Activated CD8-positive, alpha-beta memory T cell treated with anti-CD3 and anti-CD28 coated beads for 36 hours (primary cell): ENCODE data around the gene LDLRAP1. TPM values are rescaled to one million over a fixed set of nuclear protein-coding genes. Genes with fewer than 3 reads are reported as not detected.

Experiments used
- CTCF ChIA-PET: fragments of 350-600 bp; sonication (Branson Sonifier 250); formaldehyde crosslinking; loops from one replicate; lab custom pipeline; 2021; ENCODE audit warnings: antibody characterized with exemption; lab: Charles Lee
- POLR2A ChIA-PET: fragments of 350-600 bp; sonication (Branson Sonifier 250); formaldehyde crosslinking; loops from one replicate; lab custom pipeline; 2021; ENCODE audit warnings: antibody characterized with exemption; lab: Charles Lee
- total RNA-seq, 2 experiments: library from RNA; stranded (reverse); gene quantifications; one replicate each; pipeline ENCODE4 v1.2.3, GENCODE V29; 2021

Gene LDLRAP1
- total RNA-seq, 2 experiments from 2014 or later: 5.5 to 5.7 TPM

DNA sequence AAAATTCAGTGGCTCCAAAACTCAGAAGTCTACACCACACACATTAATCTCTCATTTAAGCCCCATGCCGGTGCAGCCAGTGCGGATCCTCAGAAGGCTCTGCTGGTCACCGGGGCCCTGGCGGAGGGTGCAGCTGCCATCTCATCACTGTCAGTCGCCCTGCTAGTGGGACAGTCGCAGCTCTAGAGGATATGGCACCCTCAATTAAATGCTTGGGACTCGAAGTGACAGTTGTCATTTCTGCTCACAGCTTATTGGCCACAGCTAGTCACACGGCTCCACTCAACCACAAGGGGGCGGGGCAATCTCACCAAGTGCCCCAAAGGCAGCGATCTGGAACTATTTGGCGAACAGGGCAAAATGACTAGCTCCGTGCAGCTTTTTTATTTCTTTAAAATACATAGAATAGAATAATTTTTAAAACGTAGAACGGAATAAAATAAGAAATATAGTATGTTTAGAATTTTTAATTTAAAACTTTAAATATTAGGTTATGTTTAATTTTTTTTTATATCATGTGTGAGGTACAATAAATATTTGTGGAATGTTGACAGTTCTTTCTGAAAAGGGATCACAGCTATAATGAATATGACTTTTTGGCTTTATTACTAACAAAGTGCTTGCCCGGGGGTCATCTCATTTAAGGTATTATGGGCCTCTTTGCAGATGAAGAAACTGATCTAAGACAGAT is 65.2 kb downstream of the LDLRAP1 start:
- ChIA-PET CTCF (interaction anchor here (0.6 to 2.6 kb wide), 5 partner anchors 88 to 608 kb away, joined by 3 to 11 read pairs (median 5); no protein-coding TSS in a partner anchor), POLR2A (interaction anchor here (0.8 kb wide), 1 partner anchor 213 kb away, joined by 6 read pairs; no protein-coding TSS in a partner anchor)

DNA sequence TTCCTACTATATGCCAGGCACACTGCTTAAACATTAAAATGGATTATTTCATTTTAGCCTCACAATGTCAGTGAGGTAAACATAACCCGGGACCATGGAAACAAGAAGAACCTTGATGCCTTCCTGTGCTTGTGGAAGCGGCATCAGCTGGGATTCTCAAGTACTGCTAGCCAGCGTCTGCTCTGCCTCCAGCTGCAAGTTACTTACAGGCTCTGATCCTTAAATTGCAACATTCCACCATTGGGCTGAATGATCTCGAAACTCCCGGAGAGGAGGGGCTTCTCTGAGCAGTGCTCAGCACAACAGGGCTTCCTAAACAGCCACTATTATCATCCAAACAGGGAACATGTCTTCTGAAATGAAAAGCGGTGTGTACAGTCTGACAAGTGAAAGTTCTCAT is 66.5 kb downstream of the LDLRAP1 start:
- ChIA-PET POLR2A (no interaction called here), CTCF (interaction anchor here (0.6 to 2.6 kb wide), 4 partner anchors 18 to 200 kb away, joined by 4 to 11 read pairs (median 6); no protein-coding TSS in a partner anchor)

DNA sequence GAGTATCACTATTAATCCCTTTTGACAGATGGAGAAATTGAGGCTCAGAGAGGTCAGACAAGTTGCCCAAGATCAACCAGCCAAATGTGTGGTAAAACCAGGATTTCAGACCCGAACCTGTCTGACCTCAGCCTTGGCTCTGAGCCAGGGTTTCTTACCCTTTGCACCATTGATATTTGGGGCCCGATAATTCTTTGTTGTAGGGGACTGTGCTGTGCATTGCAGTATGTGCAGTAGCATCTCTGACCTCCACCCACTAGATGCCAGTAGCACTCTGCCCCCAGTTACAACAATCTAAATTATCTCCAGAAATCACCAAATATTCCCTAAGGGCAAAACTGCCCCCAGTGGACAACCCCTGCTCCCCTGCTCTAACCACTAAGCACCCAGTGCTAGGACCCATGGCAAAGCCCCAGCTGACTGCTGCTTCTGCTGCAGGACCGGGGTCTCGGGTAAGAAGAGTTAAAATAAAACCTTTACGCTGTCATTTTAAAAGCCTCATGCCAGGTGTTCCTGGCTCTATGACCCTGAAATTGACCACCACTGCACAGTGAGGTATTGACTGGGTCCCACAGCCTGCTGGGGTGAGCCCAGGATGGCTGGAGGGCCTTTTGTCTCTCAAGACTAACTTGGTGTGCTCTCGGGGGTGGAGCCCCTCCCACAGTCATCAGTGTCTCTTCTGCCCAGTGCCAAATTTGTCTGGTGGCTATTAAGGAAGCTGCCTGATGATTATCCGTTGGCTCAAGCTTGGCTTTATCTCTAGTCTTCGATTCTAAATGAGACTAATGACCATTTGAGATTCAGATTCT is 67.6 kb downstream of the LDLRAP1 start:
- ChIA-PET CTCF (interaction anchor here (0.6 to 1.4 kb wide), 4 partner anchors 17 to 200 kb away, joined by 3 to 5 read pairs (median 4); no protein-coding TSS in a partner anchor), POLR2A (no interaction called here)

DNA sequence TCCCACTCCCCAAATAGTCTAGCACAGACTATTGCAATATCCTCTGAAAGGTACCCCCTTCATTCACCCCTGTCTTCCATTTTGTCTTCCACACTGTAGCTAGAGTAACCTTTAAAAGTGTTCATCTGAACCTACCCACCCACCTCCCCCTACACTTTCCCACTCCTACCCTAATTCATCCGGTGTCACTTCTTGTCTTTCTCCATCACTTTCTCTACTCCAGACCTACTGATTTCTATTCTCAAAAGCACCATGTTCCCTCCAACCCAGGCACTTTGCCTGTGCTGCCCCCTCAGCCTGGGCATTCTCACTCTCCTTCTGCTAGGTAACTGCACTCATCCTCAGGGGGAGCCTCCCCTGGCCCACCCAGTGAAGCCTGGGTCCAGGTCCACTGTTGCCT is 68.4 kb downstream of the LDLRAP1 start:
- CTCF ChIA-PET: interaction anchor here (0.7 to 1.4 kb wide), 2 partner anchors 187 to 199 kb away, joined by 3 read pairs; no protein-coding TSS in a partner anchor
- POLR2A ChIA-PET: no interaction called here

DNA sequence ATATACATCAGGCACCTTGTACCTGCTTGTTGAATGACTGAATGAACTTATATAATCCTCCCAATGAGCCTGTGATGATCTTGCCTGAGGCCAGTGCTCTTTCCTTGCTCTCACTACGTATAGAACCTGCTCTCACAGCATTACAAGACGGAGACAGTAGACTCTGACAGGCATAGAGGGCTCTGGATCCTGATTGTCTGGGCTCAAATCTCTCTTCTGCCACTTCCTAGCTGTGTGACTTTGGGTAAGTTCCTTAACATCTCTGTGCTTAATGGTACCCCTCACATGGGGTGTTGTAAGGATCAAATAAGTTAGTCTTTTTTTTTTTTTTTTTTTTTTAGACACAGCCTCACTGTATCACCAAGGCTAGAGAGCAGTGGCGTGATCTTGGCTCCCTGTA is 69.0 kb downstream of the LDLRAP1 start:
- CTCF ChIA-PET: interaction anchor here (1.4 kb wide), 1 partner anchor 186 kb away, joined by 3 read pairs; no protein-coding TSS in a partner anchor
- POLR2A ChIA-PET: no interaction called here

DNA sequence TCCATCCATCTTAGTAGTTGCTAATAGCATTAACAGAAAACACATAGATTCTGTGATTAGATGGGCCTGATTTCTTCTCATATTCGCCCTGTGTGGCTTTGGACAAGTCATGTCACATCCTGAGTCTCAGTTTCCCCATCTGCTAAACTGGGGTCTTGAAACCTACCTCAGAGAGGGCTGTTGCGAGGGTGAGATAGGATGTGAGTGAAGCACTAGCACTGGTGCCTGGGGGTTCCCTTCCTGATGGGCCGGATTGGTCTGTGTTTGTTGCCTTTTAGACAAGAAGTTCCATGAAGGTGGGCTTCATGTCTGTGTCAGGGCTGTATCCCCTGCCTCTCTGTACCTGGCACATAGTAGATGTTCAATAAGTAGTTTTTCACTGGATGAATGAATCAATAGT is 69.7 kb downstream of the LDLRAP1 start:
- CTCF ChIA-PET: no interaction called here
- POLR2A ChIA-PET: no interaction called here

DNA sequence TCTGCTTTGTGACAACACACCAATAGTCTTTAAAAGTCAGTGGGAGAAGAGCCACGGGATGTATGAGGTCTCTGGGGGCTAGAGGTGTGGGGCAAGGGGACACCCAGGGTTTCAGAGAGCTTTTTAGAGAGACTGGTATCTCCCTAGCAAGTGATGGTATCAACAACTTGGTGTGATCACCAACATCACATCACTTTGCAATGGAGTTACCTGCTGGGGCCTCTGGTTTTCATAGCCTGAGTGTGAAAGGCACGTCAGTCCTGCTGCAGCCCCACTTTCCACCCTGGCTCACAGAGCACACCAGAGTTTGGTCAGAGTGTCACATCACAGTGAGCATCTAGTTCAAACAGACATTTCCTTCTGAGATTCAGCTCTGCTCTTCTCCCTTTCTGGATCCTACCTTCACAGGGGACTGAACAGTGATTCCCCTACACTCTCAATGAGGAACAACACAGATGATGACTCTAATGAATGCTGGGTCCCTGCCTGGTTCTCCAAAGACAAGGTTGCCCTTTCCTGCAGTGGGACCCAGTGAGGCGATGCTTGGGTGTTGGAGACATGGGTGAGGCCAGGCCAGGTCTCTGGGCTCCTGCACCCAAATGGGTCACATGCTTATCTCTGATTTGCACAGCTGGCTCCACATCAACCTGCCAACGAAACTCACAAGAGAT is 71.2 kb downstream of the LDLRAP1 start:
- CTCF ChIA-PET: no interaction called here
- POLR2A ChIA-PET: no interaction called here

DNA sequence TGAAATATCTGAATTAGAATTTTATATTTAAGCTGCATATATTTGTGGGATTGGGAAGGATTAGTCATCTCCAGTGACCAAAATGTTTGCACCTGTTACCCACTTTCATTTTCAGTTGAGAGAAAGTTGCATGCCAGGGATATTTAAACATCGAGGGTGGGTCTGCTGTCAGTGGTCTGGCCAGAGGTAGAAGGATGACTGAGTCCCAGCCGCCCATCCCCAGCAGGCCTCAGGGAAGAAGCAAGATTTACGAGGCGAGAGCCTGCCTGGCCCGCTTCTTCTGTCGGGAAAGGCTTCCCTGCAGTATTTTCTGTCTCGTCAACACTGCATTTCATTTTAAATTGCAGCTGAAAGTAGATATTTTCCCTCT is 71.8 kb downstream of the LDLRAP1 start:
- ChIA-PET POLR2A (no interaction called here), CTCF (no interaction called here)

DNA sequence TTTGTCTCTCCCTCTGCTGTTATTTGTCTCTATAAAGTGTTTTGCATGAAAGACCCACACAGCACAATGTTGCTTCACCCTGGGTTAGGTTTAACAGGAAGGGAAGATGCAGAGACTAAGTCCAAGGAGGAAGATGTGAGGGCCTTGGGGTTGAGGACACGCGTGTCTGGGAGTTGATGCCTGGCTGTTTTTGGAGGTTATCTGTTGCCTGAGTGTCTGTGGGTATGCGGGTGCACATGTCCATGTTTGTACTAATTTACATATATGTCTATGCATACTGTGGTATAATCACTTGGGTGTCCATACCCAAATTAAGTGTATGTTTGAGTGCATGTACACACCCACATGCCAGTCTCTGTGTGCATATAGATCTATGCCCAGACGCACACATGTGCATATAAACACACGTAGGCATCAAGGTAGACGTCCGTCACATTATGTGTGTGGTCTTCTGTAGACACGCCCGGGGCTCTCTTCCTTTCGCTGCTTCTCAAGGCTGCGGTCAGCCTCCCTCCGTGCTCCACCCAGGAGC is 72.2 kb downstream of the LDLRAP1 start:
- ChIA-PET CTCF (interaction anchor here (1.7 kb wide), 1 partner anchor 61 kb away, joined by 5 read pairs; no protein-coding TSS in a partner anchor), POLR2A (no interaction called here)

DNA sequence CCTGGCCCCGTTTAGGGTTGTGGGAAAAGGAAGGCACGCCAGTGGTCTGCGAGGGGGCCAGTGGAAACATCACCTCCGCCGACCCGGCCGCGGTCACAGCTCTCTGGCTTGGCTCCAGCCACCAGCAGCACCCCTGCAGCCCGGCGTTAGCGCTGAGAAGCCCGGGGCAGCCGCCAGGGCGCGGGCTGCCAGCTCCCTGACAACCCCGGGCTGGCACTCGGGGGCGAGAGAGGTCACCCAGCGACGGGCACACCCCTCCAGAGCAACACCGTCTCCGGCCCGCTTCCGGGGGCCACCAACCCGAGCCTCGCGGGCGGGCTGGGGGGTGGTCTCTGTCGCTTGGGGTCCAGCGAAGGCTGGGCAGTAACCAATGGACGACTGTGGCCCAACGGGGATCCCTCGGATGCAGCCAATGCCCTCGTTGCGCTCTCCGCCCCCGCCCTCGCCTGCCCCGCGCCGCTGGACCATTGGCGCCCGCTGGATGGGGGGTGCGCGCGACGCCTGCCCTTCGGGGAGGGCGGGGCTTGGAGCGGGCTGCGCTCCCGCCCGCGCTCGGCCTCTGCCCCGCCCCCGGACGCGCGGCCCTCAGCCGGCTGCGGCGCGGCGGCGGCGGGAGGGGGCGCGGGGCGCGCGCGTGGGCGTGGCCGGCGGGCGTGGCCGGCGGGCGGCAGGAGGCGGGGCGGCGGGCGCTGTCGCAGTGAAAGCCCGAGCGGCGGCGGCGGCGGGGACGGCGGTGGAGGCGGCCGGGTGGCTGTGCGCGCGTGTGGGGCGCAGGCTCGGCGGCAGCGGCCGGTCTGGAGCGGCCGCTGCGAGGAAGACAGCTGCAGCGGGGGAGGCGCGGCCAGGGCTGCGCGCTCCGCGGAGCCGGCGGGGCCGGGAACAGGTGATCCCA is 72.9 kb downstream of the LDLRAP1 start, which contains the start of gene MAN1C1:
MAN1C1 (plus strand) TSS at position 697 of the 892 bp plus-strand sequence. CDS start 1,007 bp downstream, outside the sequence.
- ChIA-PET CTCF (interaction anchor here (0.7 to 1.7 kb wide), 2 partner anchors 49 to 60 kb away, joined by 3 to 5 read pairs; no protein-coding TSS in a partner anchor), POLR2A (interaction anchor here (0.6 kb wide), 1 partner anchor 68 kb away, joined by 7 read pairs; no protein-coding TSS in a partner anchor)

DNA sequence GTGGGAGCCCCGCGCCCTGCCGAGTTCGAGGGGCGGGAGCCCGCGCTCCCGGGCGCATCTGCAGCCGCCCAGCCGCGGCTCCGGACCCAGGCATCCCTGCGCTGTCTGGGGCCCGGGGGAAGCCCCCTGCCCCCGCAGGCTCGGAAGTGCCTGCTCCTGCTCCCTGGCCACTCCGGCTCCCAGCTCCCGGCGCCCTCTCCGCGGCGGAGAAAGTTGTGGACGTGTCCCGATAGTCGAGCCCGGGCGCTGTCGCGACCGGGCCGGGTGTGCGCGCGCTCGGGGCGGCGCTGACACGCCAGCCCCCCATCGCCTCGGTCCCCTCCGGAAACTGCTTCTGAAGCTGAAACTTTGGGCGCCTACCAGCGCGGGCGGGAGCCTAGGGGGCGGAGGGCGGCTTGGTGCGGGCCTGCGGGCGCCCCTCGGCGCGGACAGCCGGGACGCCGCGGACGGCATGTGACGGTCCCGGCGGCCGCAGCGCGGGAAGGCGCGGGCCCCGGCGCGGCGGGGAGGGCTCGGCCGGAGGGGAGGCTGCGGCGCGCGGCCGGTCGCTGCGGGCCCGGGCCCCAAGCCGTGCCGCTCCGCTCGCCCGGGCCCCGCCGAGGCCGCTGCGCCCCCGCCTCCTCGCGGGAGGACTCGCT is 73.7 kb downstream of the LDLRAP1 start:
- CTCF ChIA-PET: interaction anchor here (0.7 to 1.7 kb wide), 2 partner anchors 49 to 59 kb away, joined by 3 to 5 read pairs; no protein-coding TSS in a partner anchor
- POLR2A ChIA-PET: interaction anchor here (0.6 kb wide), 1 partner anchor 69 kb away, joined by 7 read pairs; no protein-coding TSS in a partner anchor

DNA sequence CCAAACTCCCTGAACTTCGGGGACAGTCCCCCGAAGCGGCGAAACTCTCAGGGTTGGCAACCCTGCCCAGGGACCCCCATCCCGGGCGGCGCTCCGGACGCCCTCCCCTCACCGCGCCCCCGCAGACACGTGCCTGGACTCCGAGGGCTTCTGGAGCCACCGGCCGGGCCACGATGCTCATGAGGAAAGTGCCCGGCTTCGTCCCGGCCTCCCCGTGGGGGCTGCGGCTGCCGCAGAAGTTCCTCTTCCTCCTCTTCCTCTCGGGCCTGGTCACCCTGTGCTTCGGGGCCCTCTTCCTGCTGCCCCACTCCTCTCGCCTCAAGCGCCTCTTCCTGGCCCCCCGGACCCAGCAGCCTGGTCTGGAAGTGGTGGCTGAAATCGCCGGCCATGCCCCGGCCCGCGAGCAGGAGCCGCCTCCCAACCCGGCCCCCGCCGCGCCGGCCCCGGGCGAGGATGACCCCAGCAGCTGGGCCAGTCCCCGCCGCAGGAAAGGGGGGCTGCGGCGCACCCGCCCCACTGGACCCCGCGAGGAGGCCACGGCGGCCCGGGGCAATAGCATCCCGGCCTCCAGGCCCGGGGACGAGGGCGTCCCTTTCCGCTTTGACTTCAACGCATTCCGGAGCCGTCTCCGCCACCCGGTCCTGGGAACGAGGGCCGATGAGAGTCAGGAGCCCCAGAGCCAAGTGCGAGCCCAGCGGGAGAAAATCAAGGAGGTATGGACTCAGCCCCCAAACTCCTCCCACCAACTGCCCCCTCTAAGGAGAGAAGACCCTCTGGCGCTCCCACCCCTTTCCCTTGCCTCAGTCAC is 74.4 kb downstream of the LDLRAP1 start:
- ChIA-PET POLR2A (no interaction called here), CTCF (interaction anchor here (1.1 to 3.2 kb wide), 7 partner anchors 22 to 187 kb away, joined by 3 to 9 read pairs (median 4); no protein-coding TSS in a partner anchor)

DNA sequence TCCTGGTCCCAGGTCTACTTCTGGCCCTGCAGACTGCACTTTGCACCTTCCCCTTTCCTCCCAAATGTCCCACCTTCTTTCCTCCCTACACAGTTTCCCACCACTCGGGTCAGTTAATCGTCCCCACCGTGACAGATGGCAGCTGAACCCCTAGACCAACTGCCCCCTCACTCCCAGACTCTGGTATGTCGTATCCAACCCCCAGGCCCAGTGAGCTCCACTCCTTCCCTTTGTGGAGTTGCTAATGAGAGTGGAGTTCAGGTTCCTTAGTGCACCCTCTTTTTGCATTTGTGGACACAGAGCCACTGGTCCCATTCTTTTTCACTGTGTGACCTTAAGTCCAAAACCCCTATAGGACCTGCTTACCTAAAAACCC is 75.0 kb downstream of the LDLRAP1 start:
- POLR2A ChIA-PET: no interaction called here
- CTCF ChIA-PET: interaction anchor here (0.9 to 3.2 kb wide), 13 partner anchors 13 to 186 kb away, joined by 3 to 9 read pairs (median 4); no protein-coding TSS in a partner anchor
